ENCODE measurements around the gene APLP2.

The APLP2 gene

GRCh38 chr11:130139401-130139800 lies 69.7 kb downstream of the APLP2 start:
- no peak for DNase-seq (ENCODE audit: low read depth)
- TF ChIP-seq CTCF (IDR thresholded peaks at IDR 0.05; ENCODE audit: low read length, missing control alignments): no peak
- no peak overlapping the region for H3K4me3 ChIP-seq (replicated peaks; ENCODE audit: low read depth, low read length)

GRCh38 chr11:130141561-130142341 lies 72.1 kb downstream of the APLP2 start:
- no peak overlapping the region for H3K4me3 ChIP-seq (replicated peaks; ENCODE audit: low read depth, low read length)

GRCh38 chr11:130144141-130144540 lies 74.4 kb downstream of the APLP2 start:
- TF ChIP-seq CTCF (IDR thresholded peaks at IDR 0.05; ENCODE audit: low read length, missing control alignments): no peak
- DNase-seq (ENCODE audit: low read depth): no peak
- no peak overlapping the region for H3K4me3 ChIP-seq (replicated peaks; ENCODE audit: low read depth, low read length)

More at GRCh38 chr11:130141561-130142341, 72.1 kb downstream of the APLP2 start:
- TF ChIP-seq CTCF (IDR thresholded peaks at IDR 0.05; ENCODE audit: low read length, missing control alignments): no peak
- peak; percentile 57 for DNase-seq (ENCODE audit: low read depth)

- DNase-seq (ENCODE audit: low read depth): no peak
- no peak overlapping the region for H3K4me3 ChIP-seq (replicated peaks; ENCODE audit: low read depth, low read length)
- TF ChIP-seq CTCF (IDR thresholded peaks at IDR 0.05; ENCODE audit: low read length, missing control alignments): no peak
Observed at GRCh38 chr11:130144861-130145281, 75.2 kb downstream of the APLP2 start.

GRCh38 chr11:130145311-130145812 lies 75.7 kb downstream of the APLP2 start:
- no peak for TF ChIP-seq CTCF (IDR thresholded peaks at IDR 0.05; ENCODE audit: low read length, missing control alignments)
- DNase-seq (ENCODE audit: low read depth): no peak

GRCh38 chr11:130145975-130146776 lies 76.5 kb downstream of the APLP2 start:
- peak; percentile 13 for TF ChIP-seq CTCF (IDR thresholded peaks at IDR 0.05; ENCODE audit: low read length, missing control alignments)
- H3K4me3 ChIP-seq (replicated peaks; ENCODE audit: low read depth, low read length): no peak overlapping the region
- no peak for DNase-seq (ENCODE audit: low read depth)

More at GRCh38 chr11:130145311-130145812, 75.7 kb downstream of the APLP2 start:
- no peak overlapping the region for H3K4me3 ChIP-seq (replicated peaks; ENCODE audit: low read depth, low read length)
